ENCODE measurements around the gene KIF26B.

DNA sequence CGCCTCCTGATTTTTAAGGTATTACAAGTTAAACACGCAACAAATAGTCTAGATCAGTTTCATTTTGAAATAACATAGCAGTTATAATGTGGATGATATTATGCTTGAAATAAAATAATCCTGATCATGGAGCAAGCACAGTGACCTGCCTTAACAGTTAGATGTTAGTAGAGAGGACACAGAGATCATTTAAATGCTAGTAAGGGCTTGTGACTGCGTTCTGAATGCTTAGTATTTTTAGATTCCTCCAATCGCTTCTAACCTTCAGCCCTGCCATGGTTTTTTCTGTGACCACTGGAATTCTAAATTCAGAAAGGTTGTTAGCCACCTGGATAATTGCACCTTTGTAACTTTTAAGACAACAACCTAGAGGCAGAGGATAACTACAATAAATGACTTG, 46.4 kb downstream of the KIF26B start:
- TF ChIP-seq, protein P1, sequence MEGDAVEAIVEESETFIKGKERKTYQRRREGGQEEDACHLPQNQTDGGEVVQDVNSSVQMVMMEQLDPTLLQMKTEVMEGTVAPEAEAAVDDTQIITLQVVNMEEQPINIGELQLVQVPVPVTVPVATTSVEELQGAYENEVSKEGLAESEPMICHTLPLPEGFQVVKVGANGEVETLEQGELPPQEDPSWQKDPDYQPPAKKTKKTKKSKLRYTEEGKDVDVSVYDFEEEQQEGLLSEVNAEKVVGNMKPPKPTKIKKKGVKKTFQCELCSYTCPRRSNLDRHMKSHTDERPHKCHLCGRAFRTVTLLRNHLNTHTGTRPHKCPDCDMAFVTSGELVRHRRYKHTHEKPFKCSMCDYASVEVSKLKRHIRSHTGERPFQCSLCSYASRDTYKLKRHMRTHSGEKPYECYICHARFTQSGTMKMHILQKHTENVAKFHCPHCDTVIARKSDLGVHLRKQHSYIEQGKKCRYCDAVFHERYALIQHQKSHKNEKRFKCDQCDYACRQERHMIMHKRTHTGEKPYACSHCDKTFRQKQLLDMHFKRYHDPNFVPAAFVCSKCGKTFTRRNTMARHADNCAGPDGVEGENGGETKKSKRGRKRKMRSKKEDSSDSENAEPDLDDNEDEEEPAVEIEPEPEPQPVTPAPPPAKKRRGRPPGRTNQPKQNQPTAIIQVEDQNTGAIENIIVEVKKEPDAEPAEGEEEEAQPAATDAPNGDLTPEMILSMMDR (optimal IDR thresholded peaks at IDR 0.05 in 1 of 3, IDR thresholded peaks at IDR 0.05 in 1 of 3, conservative IDR thresholded peaks at IDR 0.05 in 1 of 3; ENCODE audit: extremely low read depth in 1 of 3, insufficient read depth in 2 of 3, low read length in 3 of 3) = no peak
- no peak for TF ChIP-seq EZH2 (IDR thresholded peaks at IDR 0.05; ENCODE audit: low read length)
